Epithelial cell of proximal tubule (primary cell): ENCODE measurements around the gene ARHGEF16. TPM values are rescaled to one million over a fixed set of nuclear protein-coding genes. Genes with fewer than 3 reads are reported as not detected.
A peak's percentile ranks its signal among the peaks of the same experiment; 100 is the strongest.

ENCODE experiments used
- DNase-seq: peaks from one replicate; pipeline ENCODE4 v3.0.0-alpha.2; 2011; ENCODE audit warnings: low read depth
- H3K4me3 ChIP-seq: 2 replicates; pipeline ENCODE4 v1.5.1; 2011; ENCODE audit warnings: low read depth, mild to moderate bottlenecking, low read length
- CTCF ChIP-seq: conservative IDR thresholded peaks from 2 replicates; pipeline ENCODE4 v1.5.1; 2012; ENCODE audit warnings: low read depth, mild to moderate bottlenecking, low read length
- total RNA-seq: library from RNA; depleted of rRNA; stranded (reverse); fragments of >200 nt; gene quantifications from 2 replicates; pipeline ENCODE4 v1.2.3, GENCODE V29; 2015

Gene ARHGEF16
- total RNA-seq, 1 donor from 2014 or later = 36.6 TPM

- H3K4me3 ChIP-seq = no peak overlapping the region
- no peak for TF ChIP-seq CTCF
- no peak for DNase-seq
Observed at GRCh38 chr1:3469104-3469848, 14.8 kb downstream of the ARHGEF16 start.

DNA sequence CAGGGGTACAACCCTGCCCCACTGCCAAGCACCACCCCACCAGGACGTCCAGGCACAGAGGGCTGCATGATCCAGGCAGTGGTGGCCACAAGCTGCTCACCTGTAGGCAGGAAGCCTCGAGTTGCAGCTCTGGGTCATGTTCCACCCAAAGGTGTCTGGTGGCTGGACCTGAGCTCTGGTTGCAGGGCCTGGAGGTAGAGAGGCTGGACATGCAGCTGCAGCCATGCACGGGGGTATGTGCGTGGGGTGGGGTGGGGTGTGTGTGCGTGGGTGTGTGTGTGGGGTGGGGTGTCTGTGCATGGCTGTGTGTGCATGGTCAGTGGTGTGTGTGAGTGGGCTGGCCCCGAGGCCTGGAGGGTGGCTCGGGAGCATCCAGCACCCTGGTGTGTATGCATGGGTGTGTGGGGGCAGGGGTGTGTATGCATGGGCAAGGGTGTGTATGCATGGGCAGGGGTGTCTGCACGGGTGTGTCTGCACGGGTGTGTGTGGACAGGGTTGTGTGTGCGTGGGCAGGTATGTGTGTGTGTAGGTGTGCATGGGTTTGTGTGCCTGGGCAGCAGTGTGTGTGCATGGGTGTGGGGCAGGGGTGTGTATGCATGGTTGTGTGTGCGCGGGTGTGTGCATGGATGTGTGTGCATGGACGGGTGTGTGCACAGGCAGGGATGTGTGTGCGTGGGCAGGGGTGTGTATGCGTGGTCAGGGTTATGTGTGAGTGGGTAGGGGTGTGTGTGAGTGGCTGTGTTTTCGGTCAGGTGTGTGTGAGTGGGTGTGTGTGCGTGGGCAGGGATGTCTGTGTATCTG lies 15.6 kb downstream of the ARHGEF16 start:
- DNase-seq = no peak
- no peak overlapping the region for H3K4me3 ChIP-seq
- no peak for TF ChIP-seq CTCF

GRCh38 chr1:3470650-3471355 lies 16.3 kb downstream of the ARHGEF16 start:
- no peak for DNase-seq
- TF ChIP-seq CTCF = no peak
- H3K4me3 ChIP-seq = no peak overlapping the region

DNA sequence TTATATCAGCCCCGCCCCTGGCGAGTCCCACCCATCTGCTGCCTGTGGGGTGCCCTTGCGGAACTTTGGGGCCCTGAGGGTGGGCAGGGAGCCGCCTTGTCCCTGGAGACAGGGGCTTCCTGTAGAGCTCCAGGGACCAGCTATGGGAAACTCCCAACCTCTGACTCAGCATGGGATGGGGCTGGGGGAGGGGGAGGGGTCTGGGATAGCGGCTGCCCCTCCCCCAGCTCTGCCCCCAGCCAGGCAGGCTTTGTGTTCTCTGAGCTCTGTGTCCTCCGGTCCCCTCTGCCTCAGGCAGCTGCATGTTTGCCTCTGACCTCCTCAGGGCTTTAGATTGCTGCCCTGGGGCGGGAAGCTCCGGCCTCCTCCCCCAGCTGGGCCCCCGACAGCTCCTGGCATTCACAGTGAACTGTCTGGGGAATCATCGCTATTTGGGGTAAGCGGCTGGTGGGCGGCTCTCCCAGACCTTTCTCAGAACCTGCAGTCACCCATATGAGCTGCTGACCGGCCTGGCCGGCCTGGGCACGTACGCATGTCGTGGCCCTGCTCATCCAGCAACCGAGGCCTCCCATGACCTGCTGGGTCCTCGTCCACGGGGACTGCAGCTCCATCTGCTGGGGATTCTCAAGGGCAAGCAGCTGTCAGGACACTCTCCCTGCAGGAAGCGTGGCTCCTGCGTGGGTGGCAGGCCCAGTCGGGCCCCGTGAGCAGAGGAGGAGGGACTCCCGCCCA lies 17.1 kb downstream of the ARHGEF16 start:
- H3K4me3 ChIP-seq = no peak overlapping the region
- DNase-seq = no peak
- TF ChIP-seq CTCF = peak; percentile 45

DNA sequence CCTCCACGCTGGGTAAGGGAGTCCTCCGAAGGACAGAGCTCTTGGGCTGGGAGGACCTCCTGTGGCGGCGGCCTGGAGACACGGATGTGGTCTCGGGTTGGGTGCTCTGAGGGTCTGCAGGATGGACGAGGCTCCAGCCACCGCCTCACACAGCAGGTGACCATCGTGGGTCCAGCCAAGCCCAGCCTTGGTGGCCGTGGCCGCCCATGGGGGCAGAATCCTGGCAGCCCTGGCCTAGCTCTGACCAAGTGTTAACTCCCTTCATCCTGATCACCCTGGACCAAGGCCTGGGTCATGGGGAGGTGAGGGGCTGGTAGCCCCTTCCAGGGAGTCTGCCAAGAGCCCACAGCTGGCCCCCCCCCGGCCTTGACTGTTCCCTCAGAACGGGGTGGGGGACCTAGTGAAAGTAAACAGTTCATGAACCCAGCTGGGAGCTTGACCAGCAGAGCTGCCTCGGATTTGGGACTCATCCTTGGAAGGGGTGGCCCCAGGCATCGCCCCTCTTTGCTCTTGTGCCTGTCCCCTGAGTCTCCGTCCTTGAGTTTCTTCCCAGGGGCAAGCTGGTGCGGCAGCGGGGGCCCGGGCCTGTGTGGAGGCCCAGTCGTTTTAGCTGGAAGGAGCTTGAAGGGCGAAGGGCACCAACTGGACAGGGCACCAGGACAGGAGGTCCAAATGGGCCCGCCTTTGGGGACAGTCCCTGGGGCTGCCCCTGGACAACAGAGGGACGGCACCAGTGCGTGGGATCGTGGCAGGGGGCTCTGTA lies 17.8 kb downstream of the ARHGEF16 start:
- H3K4me3 ChIP-seq = no peak overlapping the region
- no peak for TF ChIP-seq CTCF
- DNase-seq = no peak

- H3K4me3 ChIP-seq = no peak overlapping the region
- TF ChIP-seq CTCF = no peak
- no peak for DNase-seq
Observed at GRCh38 chr1:3472906-3473305, 18.4 kb downstream of the ARHGEF16 start.
